Measurements from ENCODE around the gene GLDC. TPM values are rescaled to one million over a fixed set of nuclear protein-coding genes. Genes with fewer than 3 reads are reported as not detected.

GLDC gene
- total and polyA plus RNA-seq, 4 donors, result 26.7 to 102 (median 59.3) TPM

- H3K4me1 ChIP-seq (ENCODE audit: control insufficient read depth in 4 of 4, insufficient read depth in 4 of 4, low read length in 3 of 4), result no peaks in the 10 kb centered on the region
- H3K27me3 ChIP-seq (ENCODE audit: control insufficient read depth in 4 of 4, insufficient read depth in 4 of 4, low read length in 3 of 4), result no peaks in the 10 kb centered on the region
- H3K9ac ChIP-seq (ENCODE audit: low read depth in 1 of 2, low read length in 2 of 2), result no peak overlapping the region
- H3K4me3 ChIP-seq (ENCODE audit: low read depth in 1 of 3, low read length in 3 of 3), result no peak overlapping the region
- no peak overlapping the region for H3K27ac ChIP-seq (ENCODE audit: low read depth in 1 of 2, low read length in 2 of 2)
- H3K9me3 ChIP-seq (ENCODE audit: control insufficient read depth in 4 of 4, low read length in 3 of 4), result no peaks in the 10 kb centered on the region
- no peak for DNase-seq (ENCODE audit: low spot score)
- WGBS, result 86% methylated on average over 10 of the region's 10 CpGs
- no peak for TF ChIP-seq FOXA2 (IDR thresholded peaks at IDR 0.05)
- TF ChIP-seq HNF4A (conservative IDR thresholded peaks at IDR 0.05), result no peak
- no peak for TF ChIP-seq RXRA (IDR thresholded peaks at IDR 0.05)
- TF ChIP-seq TAF1 (conservative IDR thresholded peaks at IDR 0.05), result no peak
- no peak for TF ChIP-seq SP1 (IDR thresholded peaks at IDR 0.05)
- TF ChIP-seq, protein P1, sequence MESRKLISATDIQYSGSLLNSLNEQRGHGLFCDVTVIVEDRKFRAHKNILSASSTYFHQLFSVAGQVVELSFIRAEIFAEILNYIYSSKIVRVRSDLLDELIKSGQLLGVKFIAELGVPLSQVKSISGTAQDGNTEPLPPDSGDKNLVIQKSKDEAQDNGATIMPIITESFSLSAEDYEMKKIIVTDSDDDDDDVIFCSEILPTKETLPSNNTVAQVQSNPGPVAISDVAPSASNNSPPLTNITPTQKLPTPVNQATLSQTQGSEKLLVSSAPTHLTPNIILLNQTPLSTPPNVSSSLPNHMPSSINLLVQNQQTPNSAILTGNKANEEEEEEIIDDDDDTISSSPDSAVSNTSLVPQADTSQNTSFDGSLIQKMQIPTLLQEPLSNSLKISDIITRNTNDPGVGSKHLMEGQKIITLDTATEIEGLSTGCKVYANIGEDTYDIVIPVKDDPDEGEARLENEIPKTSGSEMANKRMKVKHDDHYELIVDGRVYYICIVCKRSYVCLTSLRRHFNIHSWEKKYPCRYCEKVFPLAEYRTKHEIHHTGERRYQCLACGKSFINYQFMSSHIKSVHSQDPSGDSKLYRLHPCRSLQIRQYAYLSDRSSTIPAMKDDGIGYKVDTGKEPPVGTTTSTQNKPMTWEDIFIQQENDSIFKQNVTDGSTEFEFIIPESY (IDR thresholded peaks at IDR 0.05), result no peak
- TF ChIP-seq ATF3 (IDR thresholded peaks at IDR 0.05), result no peak
- no peak for TF ChIP-seq NR2F2 (IDR thresholded peaks at IDR 0.05)
- TF ChIP-seq HNF4G (IDR thresholded peaks at IDR 0.05), result no peak
- no peak for TF ChIP-seq YY1 (IDR thresholded peaks at IDR 0.05)
- TF ChIP-seq, protein P2, sequence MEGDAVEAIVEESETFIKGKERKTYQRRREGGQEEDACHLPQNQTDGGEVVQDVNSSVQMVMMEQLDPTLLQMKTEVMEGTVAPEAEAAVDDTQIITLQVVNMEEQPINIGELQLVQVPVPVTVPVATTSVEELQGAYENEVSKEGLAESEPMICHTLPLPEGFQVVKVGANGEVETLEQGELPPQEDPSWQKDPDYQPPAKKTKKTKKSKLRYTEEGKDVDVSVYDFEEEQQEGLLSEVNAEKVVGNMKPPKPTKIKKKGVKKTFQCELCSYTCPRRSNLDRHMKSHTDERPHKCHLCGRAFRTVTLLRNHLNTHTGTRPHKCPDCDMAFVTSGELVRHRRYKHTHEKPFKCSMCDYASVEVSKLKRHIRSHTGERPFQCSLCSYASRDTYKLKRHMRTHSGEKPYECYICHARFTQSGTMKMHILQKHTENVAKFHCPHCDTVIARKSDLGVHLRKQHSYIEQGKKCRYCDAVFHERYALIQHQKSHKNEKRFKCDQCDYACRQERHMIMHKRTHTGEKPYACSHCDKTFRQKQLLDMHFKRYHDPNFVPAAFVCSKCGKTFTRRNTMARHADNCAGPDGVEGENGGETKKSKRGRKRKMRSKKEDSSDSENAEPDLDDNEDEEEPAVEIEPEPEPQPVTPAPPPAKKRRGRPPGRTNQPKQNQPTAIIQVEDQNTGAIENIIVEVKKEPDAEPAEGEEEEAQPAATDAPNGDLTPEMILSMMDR (IDR thresholded peaks at IDR 0.05; ENCODE audit: low read depth, low read length, missing input control), result no peak
- TF ChIP-seq GABPA (IDR thresholded peaks at IDR 0.05 in 1 of 2, conservative IDR thresholded peaks at IDR 0.05 in 1 of 2), result no peak
- no peak for TF ChIP-seq EGR1 (IDR thresholded peaks at IDR 0.05; ENCODE audit: low read depth in 2 of 2)
- no peak for TF ChIP-seq JUND (IDR thresholded peaks at IDR 0.05)
- TF ChIP-seq FOXA1 (IDR thresholded peaks at IDR 0.05), result no peak
- TF ChIP-seq, protein P3, sequence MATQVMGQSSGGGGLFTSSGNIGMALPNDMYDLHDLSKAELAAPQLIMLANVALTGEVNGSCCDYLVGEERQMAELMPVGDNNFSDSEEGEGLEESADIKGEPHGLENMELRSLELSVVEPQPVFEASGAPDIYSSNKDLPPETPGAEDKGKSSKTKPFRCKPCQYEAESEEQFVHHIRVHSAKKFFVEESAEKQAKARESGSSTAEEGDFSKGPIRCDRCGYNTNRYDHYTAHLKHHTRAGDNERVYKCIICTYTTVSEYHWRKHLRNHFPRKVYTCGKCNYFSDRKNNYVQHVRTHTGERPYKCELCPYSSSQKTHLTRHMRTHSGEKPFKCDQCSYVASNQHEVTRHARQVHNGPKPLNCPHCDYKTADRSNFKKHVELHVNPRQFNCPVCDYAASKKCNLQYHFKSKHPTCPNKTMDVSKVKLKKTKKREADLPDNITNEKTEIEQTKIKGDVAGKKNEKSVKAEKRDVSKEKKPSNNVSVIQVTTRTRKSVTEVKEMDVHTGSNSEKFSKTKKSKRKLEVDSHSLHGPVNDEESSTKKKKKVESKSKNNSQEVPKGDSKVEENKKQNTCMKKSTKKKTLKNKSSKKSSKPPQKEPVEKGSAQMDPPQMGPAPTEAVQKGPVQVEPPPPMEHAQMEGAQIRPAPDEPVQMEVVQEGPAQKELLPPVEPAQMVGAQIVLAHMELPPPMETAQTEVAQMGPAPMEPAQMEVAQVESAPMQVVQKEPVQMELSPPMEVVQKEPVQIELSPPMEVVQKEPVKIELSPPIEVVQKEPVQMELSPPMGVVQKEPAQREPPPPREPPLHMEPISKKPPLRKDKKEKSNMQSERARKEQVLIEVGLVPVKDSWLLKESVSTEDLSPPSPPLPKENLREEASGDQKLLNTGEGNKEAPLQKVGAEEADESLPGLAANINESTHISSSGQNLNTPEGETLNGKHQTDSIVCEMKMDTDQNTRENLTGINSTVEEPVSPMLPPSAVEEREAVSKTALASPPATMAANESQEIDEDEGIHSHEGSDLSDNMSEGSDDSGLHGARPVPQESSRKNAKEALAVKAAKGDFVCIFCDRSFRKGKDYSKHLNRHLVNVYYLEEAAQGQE (IDR thresholded peaks at IDR 0.05), result no peak
- TF ChIP-seq RAD21 (IDR thresholded peaks at IDR 0.05), result no peak
- TF ChIP-seq, protein P4, sequence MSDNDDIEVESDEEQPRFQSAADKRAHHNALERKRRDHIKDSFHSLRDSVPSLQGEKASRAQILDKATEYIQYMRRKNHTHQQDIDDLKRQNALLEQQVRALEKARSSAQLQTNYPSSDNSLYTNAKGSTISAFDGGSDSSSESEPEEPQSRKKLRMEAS (IDR thresholded peaks at IDR 0.05), result no peak
- peaks cover 3 to 35% (median 31%) of the 10 kb centered on the region in 4 donors for H3K36me3 ChIP-seq (ENCODE audit: control insufficient read depth in 4 of 4, insufficient read depth in 3 of 4, low read depth in 1 of 4, low read length in 3 of 4)
These were observed 79.0 kb downstream of the GLDC start for GRCh38 chr9:6566409-6567139.

Measured in liver (tissue), 9 donors.